GM15510 (cell line): ENCODE measurements around the gene SPOCK2.

ENCODE experiments used
- POLR2A ChIP-seq: IDR thresholded peaks from 3 replicates; pipeline ENCODE4 v1.6.1; 2011; ENCODE audit warnings: borderline replicate concordance; ENCODE audit not compliant: insufficient read length; ENCODE audit errors: extremely low read depth

Gene SPOCK2

GRCh38 chr10:72085166-72085565 is 3.2 kb downstream of the SPOCK2 start:
- no peak for TF ChIP-seq POLR2A

GRCh38 chr10:72083790-72084459 is 4.4 kb downstream of the SPOCK2 start:
- TF ChIP-seq POLR2A, result no peak

DNA sequence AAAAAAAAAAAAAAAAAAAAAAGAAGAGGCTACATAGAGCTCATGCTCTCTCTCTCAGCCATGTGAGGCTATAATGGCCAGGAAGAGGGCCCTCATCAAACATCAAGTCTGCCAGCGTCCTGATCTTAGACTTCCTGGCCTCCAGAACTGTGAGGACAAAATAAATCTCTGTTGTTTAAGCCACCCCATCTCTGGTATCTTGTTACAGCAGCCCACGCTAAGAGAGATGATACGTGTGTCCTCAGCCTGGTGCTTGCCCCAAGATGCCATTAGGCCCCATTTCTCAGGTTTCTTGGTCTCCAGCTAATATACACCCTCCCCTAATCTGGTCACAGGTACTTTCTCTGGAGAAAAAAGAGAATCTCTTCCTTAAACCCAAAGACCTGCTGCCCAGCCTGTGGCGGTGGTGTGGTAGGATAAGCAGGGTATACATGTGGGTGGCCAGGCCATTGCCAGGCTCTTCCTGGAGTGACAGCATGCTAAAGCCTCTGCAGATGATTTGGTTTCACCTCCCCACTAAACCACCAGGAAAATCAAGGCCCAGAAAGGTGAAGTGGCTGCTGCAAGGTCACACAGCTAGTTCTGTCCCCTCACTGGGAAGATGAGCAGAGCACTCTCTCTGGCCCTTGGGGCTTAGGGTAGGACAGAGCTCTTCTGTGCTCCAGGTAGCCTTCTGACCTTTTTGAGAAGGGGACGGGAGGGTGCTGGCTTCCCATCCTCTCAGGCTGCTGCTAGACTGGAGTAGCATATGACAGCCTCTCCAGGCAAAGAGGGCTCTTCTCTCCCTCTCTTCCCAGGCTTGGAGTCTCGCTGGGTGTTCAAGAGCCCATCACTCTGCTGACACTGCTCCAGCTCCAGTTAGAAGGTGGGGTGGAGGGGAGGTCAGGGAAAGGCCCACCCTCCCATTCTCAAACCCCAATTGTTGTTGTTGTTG is 5.2 kb downstream of the SPOCK2 start:
- no peak for TF ChIP-seq POLR2A

- no peak for TF ChIP-seq POLR2A
These were observed 6.4 kb downstream of the SPOCK2 start for GRCh38 chr10:72081772-72082590.

DNA sequence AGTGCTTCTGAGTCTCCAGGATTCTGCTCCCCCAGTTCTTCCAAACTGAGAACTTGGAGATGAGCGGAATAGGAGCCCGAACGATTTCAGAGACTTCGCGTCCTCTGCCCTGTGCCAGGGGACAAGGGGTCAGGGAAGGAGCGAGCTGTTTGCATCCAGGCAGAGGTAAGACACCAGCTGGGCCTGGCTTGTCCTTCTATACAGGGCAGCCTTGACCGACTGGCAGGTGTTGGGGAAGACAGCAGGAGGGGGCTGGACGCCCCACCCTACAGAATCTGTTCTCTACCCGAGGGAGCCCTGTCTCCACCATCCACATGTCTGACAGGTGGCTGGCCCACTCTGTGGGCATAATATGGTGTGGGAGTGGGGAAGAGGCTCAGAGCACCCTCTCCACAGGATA is 7.1 kb downstream of the SPOCK2 start:
- TF ChIP-seq POLR2A, result no peak

GRCh38 chr10:72080042-72080975 is 8.0 kb downstream of the SPOCK2 start:
- no peak for TF ChIP-seq POLR2A

GRCh38 chr10:72079356-72079755 is 9.0 kb downstream of the SPOCK2 start:
- no peak for TF ChIP-seq POLR2A

DNA sequence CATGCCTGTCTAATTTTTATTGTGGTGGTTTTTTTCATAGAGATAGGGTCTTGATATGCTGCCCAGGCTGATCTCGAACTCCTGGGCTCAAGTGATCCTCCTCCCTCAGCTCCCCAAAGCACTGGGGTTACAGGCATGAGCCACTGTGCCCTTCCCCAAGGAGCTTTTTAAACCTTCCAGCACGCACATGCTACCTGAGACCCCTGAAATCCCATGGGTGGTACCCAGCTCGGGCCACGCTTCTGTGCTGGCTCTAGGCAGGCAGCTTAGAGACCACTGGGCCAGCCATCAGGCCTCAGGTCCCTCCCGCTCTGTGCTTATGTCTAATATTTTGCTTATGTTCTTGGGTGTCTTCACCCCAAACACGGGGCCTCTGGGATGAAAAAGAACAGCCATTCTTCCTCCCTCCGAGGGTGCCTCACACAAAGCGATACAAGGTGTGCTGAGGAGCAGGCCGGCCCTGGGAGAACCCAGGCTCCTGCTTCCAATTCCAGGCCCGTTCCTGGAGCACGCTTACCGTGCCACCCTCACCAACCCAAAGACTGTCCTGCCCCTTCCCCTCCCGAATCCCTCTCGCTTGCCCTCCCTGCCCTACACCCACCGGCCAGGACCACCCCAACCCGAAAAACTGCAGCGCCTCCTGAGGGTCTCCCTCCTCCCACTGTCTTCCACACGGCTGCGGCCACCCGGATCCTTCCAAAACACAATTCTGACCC is 10.9 kb downstream of the SPOCK2 start:
- TF ChIP-seq POLR2A, result no peak

GRCh38 chr10:72076756-72077155 is 11.6 kb downstream of the SPOCK2 start:
- no peak for TF ChIP-seq POLR2A

DNA sequence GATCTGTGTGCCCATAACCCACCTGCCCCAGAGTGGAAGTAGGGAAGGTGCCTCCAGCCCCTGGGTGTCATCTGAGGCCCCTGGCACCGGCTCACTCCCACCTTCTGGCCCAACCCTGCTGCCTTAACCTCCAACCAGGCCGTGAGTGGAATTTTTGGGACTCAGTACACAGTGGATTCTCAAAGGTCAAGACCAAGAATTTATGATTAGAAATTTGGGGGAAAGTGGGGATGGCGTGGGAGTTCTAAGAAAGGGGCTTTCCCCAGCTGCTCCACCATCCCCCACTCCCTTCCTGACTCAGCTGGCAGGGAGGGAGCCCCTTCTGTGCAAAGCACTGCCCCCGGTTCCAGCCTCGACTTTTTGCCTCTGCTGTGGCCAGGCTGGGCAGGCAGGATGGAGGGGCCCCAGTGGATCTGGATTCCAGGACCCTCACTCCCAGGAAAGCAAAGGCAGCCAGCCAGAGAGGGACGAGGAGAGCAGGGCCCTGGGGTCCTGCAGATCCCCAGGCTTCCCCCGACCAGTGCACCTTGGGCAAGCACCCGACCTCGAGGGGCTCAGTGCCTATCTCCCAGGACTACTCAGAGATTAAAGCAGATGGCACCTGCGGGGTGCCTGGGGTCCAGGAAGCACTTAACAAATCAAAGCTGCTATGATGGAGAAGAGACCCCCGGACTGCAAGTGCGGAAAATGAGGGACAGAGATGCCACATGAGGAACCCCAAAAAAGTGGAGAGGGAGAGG is 12.8 kb downstream of the SPOCK2 start:
- TF ChIP-seq POLR2A, result no peak

GRCh38 chr10:72074574-72075375 is 13.6 kb downstream of the SPOCK2 start:
- TF ChIP-seq POLR2A, result no peak

GRCh38 chr10:72073708-72074573 is 14.4 kb downstream of the SPOCK2 start:
- no peak for TF ChIP-seq POLR2A

GRCh38 chr10:72072639-72073038 is 15.7 kb downstream of the SPOCK2 start:
- TF ChIP-seq POLR2A, result no peak
